ENCODE data around the gene ARID5A. TPM values are rescaled to one million over a fixed set of nuclear protein-coding genes. Genes with fewer than 3 reads are reported as not detected.

The ARID5A gene
- total and polyA plus RNA-seq, 9 of the 15 experiments (the other 6 are each of a cell fraction or from before 2014, with no cell fraction given) = 0.14 to 12.5 (median 3.0) TPM

DNA sequence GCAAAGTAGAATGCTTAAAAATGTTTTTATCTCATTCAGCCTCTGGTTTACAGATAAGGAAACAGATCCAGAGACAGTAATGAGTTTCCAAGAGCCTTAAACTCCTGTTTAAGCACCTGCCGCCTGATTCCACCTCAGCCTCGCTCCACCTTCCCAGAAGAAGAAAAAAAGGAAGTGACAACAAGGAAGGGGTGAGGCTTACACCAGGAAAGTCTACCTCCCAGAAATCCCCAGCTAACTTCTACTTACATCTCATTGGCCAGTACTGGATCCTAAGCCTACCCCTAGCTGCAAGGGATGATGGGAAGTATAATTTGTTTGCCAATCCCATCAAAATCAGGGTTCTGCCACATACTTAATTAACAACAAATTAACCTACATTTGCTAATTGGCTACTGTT lies 15.3 kb upstream of the ARID5A start:
- ChIA-PET POLR2A (no interaction called here), CTCF (ENCODE audit: low intra/inter-chr PET ratio) (no interaction called here)
- peak overlapping the region; percentile 22; the same call in 1 of the 2 replicates for H2AFZ ChIP-seq (ENCODE audit: low read depth, low read length)
- H3K36me3 ChIP-seq (ENCODE audit: control insufficient read depth, insufficient read depth, low read length) = no peaks in the 10 kb centered on the region
- ATAC-seq (peak; percentile 49; the same call in 1 of the 3 replicates), DNase-seq (ENCODE audit: extremely low read depth in 1 of 4, low spot score in 3 of 4) (peak in 2 of 4 experiments; percentile 36 to 40), FAIRE-seq (no peak)
- H3K9me3 ChIP-seq (replicated peaks; ENCODE audit: control insufficient read depth, insufficient read depth, low read depth, low read length) = no peaks in the 10 kb centered on the region
- H3K27me3 ChIP-seq (ENCODE audit: control insufficient read depth in 2 of 2, insufficient read depth in 2 of 2, low read length in 2 of 2) = peaks cover 2 to 25% of the 10 kb centered on the region in 2 experiments; a peak in 4 of 5 replicates
- peaks cover 0 to 3% of the 10 kb centered on the region in 2 experiments; a peak in 1 of 5 replicates for H3K4me1 ChIP-seq (replicated peaks in 1 of 2; ENCODE audit: control insufficient read depth in 2 of 2, insufficient read depth in 2 of 2, low read length in 2 of 2)
- in situ Hi-C loops (cut with MboI) (loop anchor here (25.0 kb wide), 2 partner anchors 509 to 734 kb away; no protein-coding TSS in a partner anchor), intact Hi-C loops (cut with micrococcal nuclease) (no loop called here)
- no peaks in the 10 kb centered on the region for H3K79me2 ChIP-seq (ENCODE audit: control insufficient read depth, insufficient read depth, low read length)
- no peaks in the 10 kb centered on the region for H4K20me1 ChIP-seq (replicated peaks; ENCODE audit: control insufficient read depth, insufficient read depth, low read length)
- H3K27ac ChIP-seq (ENCODE audit: extremely low read depth, low read depth, low read length) = no peak overlapping the region
- H3K4me3 ChIP-seq = no peak overlapping the region
- TF ChIP-seq, protein P1, sequence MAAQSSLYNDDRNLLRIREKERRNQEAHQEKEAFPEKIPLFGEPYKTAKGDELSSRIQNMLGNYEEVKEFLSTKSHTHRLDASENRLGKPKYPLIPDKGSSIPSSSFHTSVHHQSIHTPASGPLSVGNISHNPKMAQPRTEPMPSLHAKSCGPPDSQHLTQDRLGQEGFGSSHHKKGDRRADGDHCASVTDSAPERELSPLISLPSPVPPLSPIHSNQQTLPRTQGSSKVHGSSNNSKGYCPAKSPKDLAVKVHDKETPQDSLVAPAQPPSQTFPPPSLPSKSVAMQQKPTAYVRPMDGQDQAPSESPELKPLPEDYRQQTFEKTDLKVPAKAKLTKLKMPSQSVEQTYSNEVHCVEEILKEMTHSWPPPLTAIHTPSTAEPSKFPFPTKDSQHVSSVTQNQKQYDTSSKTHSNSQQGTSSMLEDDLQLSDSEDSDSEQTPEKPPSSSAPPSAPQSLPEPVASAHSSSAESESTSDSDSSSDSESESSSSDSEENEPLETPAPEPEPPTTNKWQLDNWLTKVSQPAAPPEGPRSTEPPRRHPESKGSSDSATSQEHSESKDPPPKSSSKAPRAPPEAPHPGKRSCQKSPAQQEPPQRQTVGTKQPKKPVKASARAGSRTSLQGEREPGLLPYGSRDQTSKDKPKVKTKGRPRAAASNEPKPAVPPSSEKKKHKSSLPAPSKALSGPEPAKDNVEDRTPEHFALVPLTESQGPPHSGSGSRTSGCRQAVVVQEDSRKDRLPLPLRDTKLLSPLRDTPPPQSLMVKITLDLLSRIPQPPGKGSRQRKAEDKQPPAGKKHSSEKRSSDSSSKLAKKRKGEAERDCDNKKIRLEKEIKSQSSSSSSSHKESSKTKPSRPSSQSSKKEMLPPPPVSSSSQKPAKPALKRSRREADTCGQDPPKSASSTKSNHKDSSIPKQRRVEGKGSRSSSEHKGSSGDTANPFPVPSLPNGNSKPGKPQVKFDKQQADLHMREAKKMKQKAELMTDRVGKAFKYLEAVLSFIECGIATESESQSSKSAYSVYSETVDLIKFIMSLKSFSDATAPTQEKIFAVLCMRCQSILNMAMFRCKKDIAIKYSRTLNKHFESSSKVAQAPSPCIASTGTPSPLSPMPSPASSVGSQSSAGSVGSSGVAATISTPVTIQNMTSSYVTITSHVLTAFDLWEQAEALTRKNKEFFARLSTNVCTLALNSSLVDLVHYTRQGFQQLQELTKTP (IDR thresholded peaks at IDR 0.05; ENCODE audit: low read depth in 1 of 2, partially characterized antibody in 2 of 2) = peak in 1 of 2 experiments; percentile 37
- TF ChIP-seq ZNF12 (CRISPR knock-in tag; IDR thresholded peaks at IDR 0.05) (no peak), GABPA (tag; conservative IDR thresholded peaks at IDR 0.05; ENCODE audit: low read depth) (0 out of 2 replicates have a peak, but pooled peaks have one; percentile 11), ZBTB40 (IDR thresholded peaks at IDR 0.05) (peak; percentile 35; the same call in 1 of the 2 replicates), ZBTB40 (CRISPR knock-in tag; IDR thresholded peaks at IDR 0.05) (no peak), SPI1 (IDR thresholded peaks at IDR 0.05; ENCODE audit: borderline replicate concordance, low read depth, low read length) (peak; percentile 87; the same call in 1 of the 2 replicates)
- peak overlapping the region; percentile 12; the same call in 1 of the 2 replicates for H3K4me2 ChIP-seq (ENCODE audit: insufficient read depth, low read length)
- no TSS peak for BruUV-seq (replicated peaks)
- no peak overlapping the region for H3K9ac ChIP-seq (ENCODE audit: insufficient read depth in 1 of 2, low read depth in 2 of 2, low read length in 2 of 2)
- 0% methylated on average over 2 of the region's 2 CpGs for WGBS (ENCODE audit: insufficient coverage, low coverage, missing lambda C conversion rate)
- H3K9me1 ChIP-seq (ENCODE audit: control insufficient read depth, insufficient read depth, low read length) = no peaks in the 10 kb centered on the region
